HG03521 (cell line): ENCODE results near the gene BMP8B.
"Not testable (repeated sequence)": the region's sequence is repeated elsewhere in the genome, so short reads cannot be mapped to it uniquely, and the experiment has no call there.

Source experiments
- ATAC-seq: cut with Tn5 transposase; IDR thresholded peaks from one replicate; pipeline ENCODE4 v1.9.1; 2021; ENCODE audit warnings: mild to moderate bottlenecking, moderate library complexity; ENCODE audit not compliant: unreplicated experiment

BMP8B gene

DNA sequence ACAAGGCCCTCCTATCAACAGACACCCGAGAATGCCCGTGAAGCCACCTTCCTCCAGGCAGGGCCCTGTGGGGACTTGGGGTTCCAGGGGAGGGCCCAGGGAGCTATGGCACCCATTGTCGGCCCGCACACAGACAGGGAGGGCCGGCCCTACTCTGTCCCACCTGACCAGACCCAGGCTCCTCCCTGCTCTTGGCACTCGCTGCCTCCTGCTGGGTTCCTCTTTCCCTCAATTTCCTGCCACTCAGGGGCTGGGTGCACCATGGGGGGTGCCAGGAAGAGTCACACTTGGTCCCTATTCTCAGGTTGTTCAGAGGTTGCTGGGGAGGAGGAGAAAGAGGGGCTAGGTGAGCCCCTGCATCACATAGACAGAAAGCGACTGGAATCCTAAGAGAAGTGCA lies 9.5 kb downstream of the BMP8B start:
- no peak for ATAC-seq

- not testable (repeated sequence) for ATAC-seq
These were observed 10.1 kb downstream of the BMP8B start for GRCh38 chr1:39778463-39779099.

DNA sequence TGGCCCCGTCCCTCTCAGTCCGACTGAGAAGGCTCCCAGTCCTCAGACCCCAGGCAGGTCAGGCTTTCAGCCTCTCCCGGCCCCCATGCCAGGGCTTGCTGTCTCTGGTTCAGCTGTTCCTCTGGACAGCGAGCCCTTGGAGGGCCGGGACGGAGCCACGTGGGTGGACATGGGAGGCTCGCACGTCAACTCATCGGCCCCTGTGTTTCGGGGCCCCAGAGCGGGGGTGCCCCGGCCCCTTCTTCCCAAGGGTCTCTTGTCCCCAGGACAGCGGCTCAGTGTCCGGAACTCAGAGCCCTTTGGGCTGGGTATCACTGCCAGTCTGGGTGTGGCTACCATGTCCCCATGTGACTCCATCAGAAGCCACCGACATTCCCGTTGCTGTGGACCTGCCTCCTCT lies 10.8 kb downstream of the BMP8B start:
- not testable (repeated sequence) for ATAC-seq

DNA sequence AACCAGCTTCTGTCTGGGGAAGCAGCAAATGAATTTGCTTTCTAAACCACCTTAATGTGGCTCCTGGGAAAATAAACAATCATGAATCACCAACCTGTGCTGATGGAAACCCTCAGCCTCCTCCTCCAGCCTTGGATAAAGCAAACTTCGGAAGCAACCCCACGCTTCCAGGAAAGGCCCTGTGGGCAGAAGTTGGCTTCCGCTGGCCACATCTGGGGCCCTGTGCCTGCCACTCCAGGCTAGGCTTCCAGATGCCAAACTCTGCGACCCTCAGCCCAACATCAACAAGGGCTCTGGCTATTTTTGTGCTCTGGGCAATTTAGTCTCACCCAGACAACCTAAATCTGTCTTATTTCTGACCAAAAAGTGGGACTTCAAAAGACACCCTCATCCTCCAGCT lies 11.4 kb downstream of the BMP8B start:
- no peak for ATAC-seq

GRCh38 chr1:39776886-39777285 lies 11.8 kb downstream of the BMP8B start:
- no peak for ATAC-seq

DNA sequence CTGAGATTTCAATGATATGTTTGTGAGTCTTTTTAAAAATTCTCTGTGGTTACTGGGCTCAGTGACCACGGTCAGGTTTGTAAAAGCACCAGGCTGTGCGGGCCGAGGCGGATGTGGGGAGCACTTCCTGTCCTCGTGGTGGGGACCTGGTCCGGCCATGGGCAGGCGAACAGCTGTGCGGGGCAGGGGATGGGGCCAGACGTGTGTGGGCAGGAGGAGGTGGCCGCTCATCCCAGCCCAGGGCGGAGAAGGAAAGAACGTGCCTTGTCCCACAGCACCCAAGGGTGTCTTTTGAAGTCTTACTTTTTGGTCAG lies 12.3 kb downstream of the BMP8B start:
- ATAC-seq: no peak

GRCh38 chr1:39775676-39776399 lies 12.8 kb downstream of the BMP8B start:
- ATAC-seq: not testable (repeated sequence)

DNA sequence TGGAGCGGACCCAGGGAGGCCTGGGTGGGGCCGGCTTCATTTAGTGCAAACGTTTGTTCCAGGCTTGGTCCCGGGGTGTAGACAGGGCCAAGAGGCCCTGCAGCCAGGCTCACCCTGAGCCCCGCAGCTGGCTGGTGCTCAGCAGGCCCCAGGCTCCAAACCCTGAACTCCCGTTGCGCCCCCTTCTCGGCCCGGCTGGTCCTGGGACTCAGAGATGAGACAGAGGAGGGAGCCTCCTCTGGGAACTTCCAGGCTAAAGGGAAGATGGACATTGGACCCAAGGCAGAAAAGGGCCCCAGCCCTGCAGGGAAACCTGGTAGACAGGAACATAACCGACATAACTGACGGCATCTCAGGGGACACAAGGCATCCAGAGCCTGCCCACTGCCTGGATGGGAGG lies 13.5 kb downstream of the BMP8B start:
- not testable (repeated sequence) for ATAC-seq

- ATAC-seq: not testable (repeated sequence)
These were observed 15.2 kb downstream of the BMP8B start for GRCh38 chr1:39773369-39773979.

GRCh38 chr1:39771022-39771532 lies 17.6 kb downstream of the BMP8B start, which contains the start of gene OXCT2:
TSS of gene OXCT2 (minus strand) at chr1:39771348. CDS start at chr1:39771255, 93 bp downstream.
- ATAC-seq: not testable (repeated sequence)

- not testable (repeated sequence) for ATAC-seq
These were observed 18.3 kb downstream of the BMP8B start for GRCh38 chr1:39770100-39771021.

GRCh38 chr1:39769502-39769901 lies 19.2 kb downstream of the BMP8B start:
- not testable (repeated sequence) for ATAC-seq

GRCh38 chr1:39766466-39766865 lies 22.2 kb downstream of the BMP8B start:
- not testable (repeated sequence) for ATAC-seq

GRCh38 chr1:39764512-39764911 lies 24.2 kb downstream of the BMP8B start:
- ATAC-seq: not testable (repeated sequence)

DNA sequence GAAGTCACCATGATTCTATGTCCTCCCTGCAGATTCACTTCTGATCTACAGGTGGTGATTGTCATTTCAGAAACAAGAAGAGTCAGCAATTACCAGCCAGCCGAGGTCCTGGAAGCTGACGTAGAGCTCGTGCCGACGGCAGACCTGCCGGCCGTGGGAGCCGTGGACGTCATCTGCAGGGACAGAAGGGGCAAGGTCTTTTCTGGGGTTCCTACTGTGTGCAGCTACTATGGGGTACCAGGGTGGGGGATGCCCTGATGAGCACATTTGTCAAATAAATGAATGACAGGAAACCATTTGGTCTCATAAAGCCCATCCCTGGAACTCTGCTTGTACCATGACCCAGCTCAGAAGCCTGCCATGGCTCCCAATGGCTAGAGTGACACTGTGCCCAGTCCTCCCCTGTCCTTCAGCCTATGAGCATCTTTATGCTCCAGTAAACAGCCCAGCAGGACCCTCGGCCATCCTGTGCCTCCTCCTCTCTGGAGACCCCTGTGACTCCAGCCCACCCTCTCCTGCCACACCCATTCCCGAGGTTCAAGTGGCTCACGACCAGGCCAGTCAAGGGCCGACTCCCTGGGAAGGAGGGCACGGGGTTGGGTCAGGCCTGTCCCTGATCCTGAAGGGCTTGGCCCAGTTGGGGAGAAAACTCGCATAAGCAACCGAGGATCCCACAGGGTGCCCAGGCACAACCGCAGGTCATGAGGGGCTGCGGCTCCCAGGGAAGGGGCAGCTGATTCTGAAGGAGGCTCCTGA lies 24.9 kb downstream of the BMP8B start:
- ATAC-seq: not testable (repeated sequence)

GRCh38 chr1:39762550-39763540 lies 25.8 kb downstream of the BMP8B start:
- no peak for ATAC-seq

DNA sequence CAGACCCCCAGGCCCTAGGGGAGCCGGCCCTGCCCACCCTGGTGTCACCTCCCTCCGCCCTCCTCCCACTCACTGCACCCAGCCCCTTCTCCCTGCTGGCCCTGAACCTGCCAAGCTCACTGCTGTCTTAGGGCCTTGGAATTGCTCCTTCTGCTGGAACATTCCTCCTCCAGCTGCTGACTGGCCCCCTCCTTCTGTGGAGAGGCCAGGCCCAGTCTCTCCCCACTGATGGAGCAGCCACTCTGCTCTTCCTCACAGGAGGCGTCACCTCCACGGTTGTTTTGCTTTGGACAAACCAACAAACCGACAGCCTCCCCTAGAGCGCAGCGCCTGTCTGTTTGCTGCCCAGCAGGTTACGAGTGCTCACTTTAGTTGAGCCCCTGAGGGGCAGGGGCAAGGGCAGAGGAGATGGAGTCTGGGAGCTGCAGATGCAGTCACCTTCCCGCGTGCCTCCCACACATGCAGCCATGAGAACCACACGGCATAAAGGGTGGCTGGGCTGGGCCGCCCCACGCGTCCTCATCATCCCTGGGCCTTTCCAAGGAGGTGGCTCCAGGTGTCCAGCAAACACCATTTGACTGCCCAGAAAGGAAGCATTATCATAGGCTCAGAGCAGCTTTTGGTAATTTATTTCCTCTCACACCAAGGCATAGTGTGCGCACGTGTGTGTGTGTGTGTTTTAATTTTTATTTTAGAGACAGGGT lies 27.0 kb downstream of the BMP8B start:
- ATAC-seq: no peak

GRCh38 chr1:39761016-39761415 lies 27.6 kb downstream of the BMP8B start:
- no peak for ATAC-seq
